ENCODE measurements around the gene CPO. TPM values are rescaled to one million over a fixed set of nuclear protein-coding genes. Genes with fewer than 3 reads are reported as not detected.

CPO gene
- polyA plus RNA-seq, 1 of the 3 experiments (the other 2 are of a cell fraction) = not detected

GRCh38 chr2:206958261-206958660 is 18.9 kb downstream of the CPO start:
- H3K27me3 ChIP-seq (ENCODE audit: insufficient read depth) = no peaks in the 10 kb centered on the region
- H4K20me1 ChIP-seq (ENCODE audit: insufficient read depth) = no peaks in the 10 kb centered on the region
- H3K9me3 ChIP-seq = no peaks in the 10 kb centered on the region
- no peak for DNase-seq
- no peaks in the 10 kb centered on the region for H3F3A ChIP-seq (replicated peaks; ENCODE audit: insufficient read depth)
- H3K9ac ChIP-seq = no peak overlapping the region
- H3K9me2 ChIP-seq = no peaks in the 10 kb centered on the region
- no peak overlapping the region for H3K27ac ChIP-seq (ENCODE audit: low read depth in 2 of 2, low read length in 1 of 2)
- CTCF ChIA-PET = no interaction called here
- H3K36me3 ChIP-seq (replicated peaks in 1 of 2; ENCODE audit: control insufficient read depth in 1 of 2, insufficient read depth in 2 of 2, low read length in 1 of 2) = no peaks in the 10 kb centered on the region
- no peaks in the 10 kb centered on the region for H3K4me1 ChIP-seq (ENCODE audit: control insufficient read depth in 1 of 2, insufficient read depth in 2 of 2, low read depth in 1 of 2, low read length in 1 of 2)
- H3K4me2 ChIP-seq = no peak overlapping the region
- 66% methylated on average over 3 of the region's 3 CpGs for WGBS (ENCODE audit: low lambda C conversion rate)
- no peak for TF ChIP-seq RCOR1 (IDR thresholded peaks at IDR 0.05; ENCODE audit: low read length)
- POLR2A ChIA-PET = no interaction called here
- H2AFZ ChIP-seq (ENCODE audit: low read depth) = no peak overlapping the region
- H3K79me2 ChIP-seq (ENCODE audit: insufficient read depth) = no peaks in the 10 kb centered on the region
- H3K4me3 ChIP-seq (ENCODE audit: low read depth in 2 of 2, low read length in 1 of 2) = no peak overlapping the region

GRCh38 chr2:206962966-206963365 is 23.6 kb downstream of the CPO start:
- no peak overlapping the region for H3K4me2 ChIP-seq
- 61% methylated on average over 4 of the region's 4 CpGs for WGBS (ENCODE audit: low lambda C conversion rate)
- DNase-seq = no peak
- H2AFZ ChIP-seq (ENCODE audit: low read depth) = no peak overlapping the region
- CTCF ChIA-PET = interaction anchor here (1.3 to 1.8 kb wide), 2 partner anchors 162 to 510 kb away, joined by 3 to 4 read pairs; no protein-coding TSS in a partner anchor
- no peak overlapping the region for H3K4me3 ChIP-seq (ENCODE audit: low read depth in 2 of 2, low read length in 1 of 2)
- H3K36me3 ChIP-seq (replicated peaks in 1 of 2; ENCODE audit: control insufficient read depth in 1 of 2, insufficient read depth in 2 of 2, low read length in 1 of 2) = no peaks in the 10 kb centered on the region
- H3K27me3 ChIP-seq (ENCODE audit: insufficient read depth) = no peaks in the 10 kb centered on the region
- H3K4me1 ChIP-seq (ENCODE audit: control insufficient read depth in 1 of 2, insufficient read depth in 2 of 2, low read depth in 1 of 2, low read length in 1 of 2) = no peaks in the 10 kb centered on the region; a peak in 1 of 4 replicates
- POLR2A ChIA-PET = no interaction called here
- H3K9me2 ChIP-seq = no peaks in the 10 kb centered on the region
- H3K9me3 ChIP-seq = no peaks in the 10 kb centered on the region
- H3F3A ChIP-seq (replicated peaks; ENCODE audit: insufficient read depth) = no peaks in the 10 kb centered on the region
- H3K79me2 ChIP-seq (ENCODE audit: insufficient read depth) = no peaks in the 10 kb centered on the region
- TF ChIP-seq REST (IDR thresholded peaks at IDR 0.05; ENCODE audit: low read depth, low read length) (no peak), TEAD4 (IDR thresholded peaks at IDR 0.05; ENCODE audit: borderline replicate concordance, insufficient read depth) (no peak), MAX (IDR thresholded peaks at IDR 0.05; ENCODE audit: low read depth) (no peak), FOXJ3 (CRISPR knock-in tag; IDR thresholded peaks at IDR 0.05) (no peak), SMC3 (IDR thresholded peaks at IDR 0.05; ENCODE audit: low read depth, low read length) (no peak), RXRA (IDR thresholded peaks at IDR 0.05; ENCODE audit: borderline replicate concordance, low read depth) (no peak), FOSL2 (IDR thresholded peaks at IDR 0.05; ENCODE audit: borderline replicate concordance, low read depth) (no peak), GATA2 (CRISPR knock-in tag; IDR thresholded peaks at IDR 0.05) (no peak), EZH2phosphoT487 (IDR thresholded peaks at IDR 0.05; ENCODE audit: borderline replicate concordance, low read depth) (no peak), USF1 (IDR thresholded peaks at IDR 0.05; ENCODE audit: borderline replicate concordance, low read depth) (no peak), RAD21 (IDR thresholded peaks at IDR 0.05; ENCODE audit: low read length) (no peak), NFIC (IDR thresholded peaks at IDR 0.05; ENCODE audit: borderline replicate concordance) (no peak), RFX5 (IDR thresholded peaks at IDR 0.05; ENCODE audit: low read length) (no peak), EP300 (IDR thresholded peaks at IDR 0.05; ENCODE audit: borderline replicate concordance in 1 of 2, low read depth in 1 of 2, low read length in 1 of 2) (no peak), PBX3 (IDR thresholded peaks at IDR 0.05) (no peak)
- no peaks in the 10 kb centered on the region for H4K20me1 ChIP-seq (ENCODE audit: insufficient read depth)
- H3K9ac ChIP-seq = no peak overlapping the region
- H3K27ac ChIP-seq (ENCODE audit: low read depth in 2 of 2, low read length in 1 of 2) = no peak overlapping the region
